ENCODE data around the gene PTPRD. TPM values are rescaled to one million over a fixed set of nuclear protein-coding genes. Genes with fewer than 3 reads are reported as not detected.

The PTPRD gene
- total and polyA plus RNA-seq, 2 of the 4 experiments (the other 2 are of a cell fraction) = 0.07 to 0.18 TPM

- H3K9me1 ChIP-seq (ENCODE audit: insufficient read depth, low read length) = no peaks in the 10 kb centered on the region
- H3K4me2 ChIP-seq (ENCODE audit: low read depth, low read length) = no peak overlapping the region
- no peak overlapping the region for H4K5ac ChIP-seq (ENCODE audit: low read depth, low read length)
- H2BK5ac ChIP-seq (ENCODE audit: low read depth, low read length, poor library complexity, severe bottlenecking) = no peak overlapping the region
- no peaks in the 10 kb centered on the region for H3K79me1 ChIP-seq (ENCODE audit: low read depth in 1 of 2, low read length in 2 of 2)
- H3K18ac ChIP-seq (ENCODE audit: low read depth, low read length) = no peak overlapping the region
- no peak overlapping the region for H3K4me3 ChIP-seq (ENCODE audit: insufficient read depth, low read depth, low read length)
- ATAC-seq (ENCODE audit: low read depth) (no peak), DNase-seq (no peak)
- H3K9ac ChIP-seq (ENCODE audit: low read depth, low read length) = no peak overlapping the region
- no peaks in the 10 kb centered on the region for H4K20me1 ChIP-seq (ENCODE audit: insufficient read depth, low read length)
- no peak overlapping the region for H2AK5ac ChIP-seq (ENCODE audit: low read depth, low read length)
- H3K14ac ChIP-seq (replicated peaks; ENCODE audit: low read depth, low read length) = no peak overlapping the region
- H4K8ac ChIP-seq (ENCODE audit: low read depth in 2 of 2, low read length in 2 of 2) = no peak overlapping the region
- no peak overlapping the region for H3K56ac ChIP-seq (ENCODE audit: extremely low read depth, insufficient read depth, low read length)
- no peak overlapping the region for H3K27ac ChIP-seq (ENCODE audit: insufficient read depth, low read length)
- no peaks in the 10 kb centered on the region for H3K27me3 ChIP-seq (ENCODE audit: control insufficient read depth, insufficient read depth, low read length)
- no peak overlapping the region for H2AFZ ChIP-seq (replicated peaks; ENCODE audit: low read length, poor library complexity)
- intact Hi-C loops (cut with micrococcal nuclease) = no loop called here
- H3K4me1 ChIP-seq (ENCODE audit: control insufficient read depth, insufficient read depth, low read length) = no peaks in the 10 kb centered on the region
- ChIA-PET CTCF (interaction anchor here (0.8 kb wide), 1 partner anchor 32 kb away, joined by 3 read pairs; no protein-coding TSS in a partner anchor), POLR2A (ENCODE audit: unreplicated experiment) (no interaction called here)
- H2AK9ac ChIP-seq (replicated peaks; ENCODE audit: low read depth, low read length, poor library complexity) = no peak overlapping the region
- no peak overlapping the region for H2BK120ac ChIP-seq (ENCODE audit: low read depth, low read length)
- H4K91ac ChIP-seq (ENCODE audit: insufficient read depth, low read depth, low read length) = no peak overlapping the region
- H3K4ac ChIP-seq (ENCODE audit: low read depth, low read length) = no peak overlapping the region
- in situ Hi-C loops (cut with MboI; ENCODE audit: low sequenced_read_pairs) = no loop called here
- 0 out of 2 replicates have a peak, but pooled peaks cover 2% of the 10 kb centered on the region for H3K9me3 ChIP-seq (ENCODE audit: control insufficient read depth, insufficient read depth, low read length)
- H2BK20ac ChIP-seq (ENCODE audit: low read depth, low read length) = no peak overlapping the region
- H2BK15ac ChIP-seq (ENCODE audit: low read depth, low read length) = no peak overlapping the region
- WGBS, 2 experiments (ENCODE audit: extremely low coverage in 2 of 2, insufficient read length in 1 of 2) = no CpG with 5 or more reads among the region's 3 CpGs
- TF ChIP-seq RCOR1 (IDR thresholded peaks at IDR 0.05; ENCODE audit: insufficient replicate concordance, low read length) = no peak
- TF ChIP-seq RFX5 (IDR thresholded peaks at IDR 0.05; ENCODE audit: low read depth, low read length) = no peak
- TF ChIP-seq MAFK (IDR thresholded peaks at IDR 0.05; ENCODE audit: low read depth, low read length) = no peak
- no peak for TF ChIP-seq BHLHE40 (IDR thresholded peaks at IDR 0.05; ENCODE audit: low read depth, low read length)
- TF ChIP-seq FOS (IDR thresholded peaks at IDR 0.05; ENCODE audit: low read depth, low read length) = no peak
- TF ChIP-seq POLR2A (IDR thresholded peaks at IDR 0.05; ENCODE audit: low read depth, low read length) = no peak
- TF ChIP-seq CEBPB (IDR thresholded peaks at IDR 0.05; ENCODE audit: low read depth, low read length) = no peak
- no peak for TF ChIP-seq RAD21 (IDR thresholded peaks at IDR 0.05; ENCODE audit: low read length)
- dilution Hi-C loops (cut with HindIII; ENCODE audit: low sequenced_read_pairs, unreplicated experiment) = no loop called here
- H3K36me3 ChIP-seq (ENCODE audit: control insufficient read depth, insufficient read depth, low read length) = no peaks in the 10 kb centered on the region
- BruUV-seq (replicated peaks) = no TSS peak
- H3K23ac ChIP-seq (ENCODE audit: low read depth, low read length) = no peak overlapping the region
Measured at GRCh38 chr9:8800196-8800595, 1812.6 kb downstream of the PTPRD start.
